Stomach (tissue), 9 donors: Measurements from ENCODE around the gene MYH9. TPM values are rescaled to one million over a fixed set of nuclear protein-coding genes. Genes with fewer than 3 reads are reported as not detected.

Source experiments
- DNase-seq, 2 donors: peaks; one replicate each; pipeline versions ENCODE4 v3.0.0 to v3.0.0-alpha.2; 2013 to 2019
- H3K27ac ChIP-seq, 5 donors: fragments of 200-600 bp in 4 of 5; sonication (generic) in 4 of 5; one replicate each; pipeline ENCODE4 v1.5.1; 2013 to 2019; ENCODE audit warnings: mild to moderate bottlenecking in 1 of 5, moderate library complexity in 1 of 5
- H3K27me3 ChIP-seq, 3 donors: fragments of 200-600 bp; sonication (generic); one replicate each; pipeline ENCODE4 v1.5.1; 2017 to 2019; ENCODE audit warnings: mixed run types in 1 of 3
- H3K36me3 ChIP-seq, 4 donors: fragments of 200-600 bp; sonication (generic); 1 replicate in 3 of 4; 2 replicates in 1 of 4; pipeline ENCODE4 v1.5.1; 2016 to 2019
- H3K4me1 ChIP-seq, 4 donors: fragments of 200-600 bp; sonication (generic); one replicate each; pipeline ENCODE4 v1.5.1; 2016 to 2019
- H3K4me3 ChIP-seq, 4 donors: fragments of 200-600 bp; sonication (generic) in 3 of 4; one replicate each; pipeline ENCODE4 v1.5.1; 2016 to 2019; ENCODE audit warnings: mild to moderate bottlenecking in 1 of 4
- H3K9me3 ChIP-seq, 4 donors: fragments of 200-600 bp; sonication (generic); one replicate each; pipeline ENCODE4 v1.5.1; 2016 to 2019
- EP300 ChIP-seq: sonication (generic); formaldehyde crosslinking; IDR thresholded peaks from one replicate; pipeline ENCODE4 v1.6.1; 2017; ENCODE audit warnings: antibody characterized with exemption
- POLR2A ChIP-seq, 4 donors: fragments of 450-650 bp; IDR thresholded peaks; one replicate each; pipeline ENCODE4 v1.6.1; 2016; ENCODE audit warnings: antibody characterized with exemption in 4 of 4, control low read depth in 2 of 4, mild to moderate bottlenecking in 1 of 4, moderate library complexity in 1 of 4
- POLR2AphosphoS5 ChIP-seq, 3 donors: sonication (generic); formaldehyde crosslinking; IDR thresholded peaks; one replicate each; pipeline ENCODE4 v1.6.1; 2016; ENCODE audit warnings: antibody characterized with exemption in 3 of 3
- WGBS, 5 donors: extraction: QIAGEN DNeasy Blood & Tissue Kit in 3 of 5; methylation state at CpG; one replicate each; pipeline versions ENCODE4 v1.1.5 to v1.1.7; 2013 to 2018; 5-methylcytosine and 5-hydroxymethylcytosine counted together
- intact Hi-C: fragments of 100-400 bp; cut with DNase I; formaldehyde crosslinking; loops from one replicate; pipeline ENCODE4 v1.15.1; 2023; ENCODE audit warnings: low total_unique reads
- polyA plus RNA-seq, 3 donors: library from polyadenylated mRNA; stranded (reverse); fragments of 200-250 nt; gene quantifications; one replicate each; pipeline ENCODE4 v1.2.3, GENCODE V29; 2013
- total RNA-seq, 5 donors: library from RNA; depleted of rRNA; stranded (reverse); fragments of >200 nt; gene quantifications; one replicate each; pipeline versions ENCODE4 v1.1.0 to v1.2.3, GENCODE V29; 2014 to 2016
- TF ChIP-seq, protein P1 (sequence below), 7 experiments: fragments of 450-650 bp in 4 of 7; fragments of 200-600 bp in 3 of 7; sonication (generic) in 3 of 7; IDR thresholded peaks; one replicate each; pipeline ENCODE4 v1.5.1; 2016 to 2019; ENCODE audit warnings: antibody characterized with exemption in 7 of 7, control low read depth in 2 of 7, mild to moderate bottlenecking in 1 of 7
- donor health status: healthy with polysubstance abuse.
- donor health status: Bipolar disorder and iron deficiency.
- donor health status: healthy.

The MYH9 gene
- total and polyA plus RNA-seq, 8 donors = 46.7 to 620 (median 197) TPM

DNA sequence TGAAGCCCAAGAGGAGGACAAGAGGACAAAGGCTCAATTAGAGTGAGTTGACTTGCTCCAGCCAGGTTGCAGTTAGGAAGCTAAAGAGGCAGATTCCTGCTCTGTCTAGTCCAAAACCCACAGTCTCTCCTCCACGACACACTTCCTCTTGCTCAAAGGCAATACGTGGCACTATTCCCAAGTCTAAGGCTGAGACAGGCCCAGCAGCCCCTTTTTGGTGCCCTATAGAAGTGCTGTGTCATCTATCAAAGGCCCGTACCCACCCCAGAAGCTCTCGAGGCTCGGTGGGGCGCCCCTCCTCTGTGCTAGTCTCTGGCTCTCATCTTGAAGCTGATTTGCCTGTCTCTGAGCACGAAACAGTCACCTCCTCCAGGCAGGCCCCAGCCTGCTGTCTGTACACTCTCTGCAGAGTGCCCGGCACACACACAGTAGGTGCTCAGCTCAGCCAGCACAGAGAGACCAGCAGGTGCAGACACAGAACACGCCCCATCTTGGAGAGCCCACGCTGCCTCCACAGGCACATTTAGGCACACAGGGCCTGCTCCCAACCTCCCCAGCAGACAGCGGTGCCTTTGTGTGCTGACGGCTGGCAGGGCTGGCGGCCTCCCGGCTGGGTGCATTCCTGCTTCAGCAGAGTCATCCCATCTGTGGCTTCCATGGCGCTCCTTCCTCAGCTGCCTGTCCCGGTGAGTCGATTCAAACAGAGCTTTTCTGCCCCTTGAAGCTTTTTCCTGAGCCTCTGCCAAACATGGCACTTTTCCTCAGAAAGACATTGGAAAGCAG is 52.8 kb downstream of the MYH9 start:
- H3K4me1 ChIP-seq = peaks cover 88 to 100% (median 99%) of the 10 kb centered on the region in 4 donors
- no peaks in the 10 kb centered on the region for H3K27me3 ChIP-seq
- no peak overlapping the region for H3K4me3 ChIP-seq
- peak in 1 of 2 donors; percentile 71 for DNase-seq
- no peaks in the 10 kb centered on the region for H3K9me3 ChIP-seq
- intact Hi-C loops = no loop called here
- peak overlapping the region; percentile 72 to 100 (median 95) for H3K27ac ChIP-seq
- peaks cover 41 to 69% (median 63%) of the 10 kb centered on the region in 4 donors for H3K36me3 ChIP-seq
- WGBS, 5 donors = 28 to 47% (median 44%) methylated on average over 14 to 17 of the region's 17 CpGs
- TF ChIP-seq POLR2A (IDR thresholded peaks at IDR 0.05) (no peak), EP300 (no peak), POLR2AphosphoS5 (IDR thresholded peaks at IDR 0.05) (peak in 1 of 3 donors; percentile 2)
- TF ChIP-seq, protein P1, sequence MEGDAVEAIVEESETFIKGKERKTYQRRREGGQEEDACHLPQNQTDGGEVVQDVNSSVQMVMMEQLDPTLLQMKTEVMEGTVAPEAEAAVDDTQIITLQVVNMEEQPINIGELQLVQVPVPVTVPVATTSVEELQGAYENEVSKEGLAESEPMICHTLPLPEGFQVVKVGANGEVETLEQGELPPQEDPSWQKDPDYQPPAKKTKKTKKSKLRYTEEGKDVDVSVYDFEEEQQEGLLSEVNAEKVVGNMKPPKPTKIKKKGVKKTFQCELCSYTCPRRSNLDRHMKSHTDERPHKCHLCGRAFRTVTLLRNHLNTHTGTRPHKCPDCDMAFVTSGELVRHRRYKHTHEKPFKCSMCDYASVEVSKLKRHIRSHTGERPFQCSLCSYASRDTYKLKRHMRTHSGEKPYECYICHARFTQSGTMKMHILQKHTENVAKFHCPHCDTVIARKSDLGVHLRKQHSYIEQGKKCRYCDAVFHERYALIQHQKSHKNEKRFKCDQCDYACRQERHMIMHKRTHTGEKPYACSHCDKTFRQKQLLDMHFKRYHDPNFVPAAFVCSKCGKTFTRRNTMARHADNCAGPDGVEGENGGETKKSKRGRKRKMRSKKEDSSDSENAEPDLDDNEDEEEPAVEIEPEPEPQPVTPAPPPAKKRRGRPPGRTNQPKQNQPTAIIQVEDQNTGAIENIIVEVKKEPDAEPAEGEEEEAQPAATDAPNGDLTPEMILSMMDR (IDR thresholded peaks at IDR 0.05) = no peak

DNA sequence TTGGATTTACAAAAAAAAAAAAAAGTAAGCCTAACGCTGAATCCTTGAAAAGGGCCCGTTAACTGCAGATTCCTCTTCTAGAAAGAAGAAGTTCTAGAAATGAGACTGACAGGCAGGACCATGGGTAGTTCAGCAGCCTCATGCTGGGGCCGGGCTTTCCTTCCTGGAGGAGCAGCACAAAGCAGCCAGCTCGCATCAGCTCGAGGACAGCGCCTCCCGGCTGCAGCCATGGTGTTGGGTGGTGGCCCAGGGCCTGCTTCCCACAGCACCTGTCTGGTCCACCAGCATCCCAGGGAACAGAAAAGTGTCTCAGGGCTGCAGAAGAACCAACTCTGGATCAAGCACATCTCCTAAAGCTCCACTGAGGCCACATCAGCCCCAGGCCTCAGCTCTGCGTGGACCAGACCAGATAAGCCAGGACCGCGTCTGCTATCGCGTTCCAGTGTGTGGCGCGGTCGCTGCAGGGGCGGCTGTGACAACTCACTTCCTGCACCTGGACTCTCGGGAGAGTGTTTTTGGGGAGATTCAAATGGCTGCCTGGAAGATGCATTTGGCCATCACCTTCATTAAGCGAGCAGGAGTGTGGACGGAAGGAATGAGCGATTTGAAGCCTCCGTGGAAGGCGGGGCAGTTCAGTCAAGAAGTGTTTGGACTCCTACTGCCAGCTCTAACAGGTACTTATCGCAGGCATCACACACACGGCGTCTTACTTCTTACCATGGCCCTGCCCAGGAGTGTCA is 53.5 kb downstream of the MYH9 start:
- TF ChIP-seq POLR2AphosphoS5 (IDR thresholded peaks at IDR 0.05) (peak in 1 of 3 donors; percentile 35), POLR2A (IDR thresholded peaks at IDR 0.05) (no peak)
- TF ChIP-seq, protein P1 (IDR thresholded peaks at IDR 0.05) = peak in 1 of 7 experiments; percentile 15
- Histone ChIP-seq H3K36me3 (peaks cover 36 to 66% (median 56%) of the 10 kb centered on the region in 4 donors), H3K27me3 (no peaks in the 10 kb centered on the region), H3K4me1 (peaks cover 94 to 100% (median 99%) of the 10 kb centered on the region in 4 donors), H3K9me3 (no peaks in the 10 kb centered on the region), H3K4me3 (no peak overlapping the region), H3K27ac (peak overlapping the region; percentile 72 to 100 (median 95))
- intact Hi-C loops = no loop called here
- DNase-seq = no peak
- 24 to 42% (median 29%) methylated on average over 21 to 25 of the region's 25 CpGs for WGBS, 5 donors

- Histone ChIP-seq H3K36me3 (peaks cover 33 to 60% (median 50%) of the 10 kb centered on the region in 4 donors), H3K4me1 (peaks cover 94 to 100% (median 99%) of the 10 kb centered on the region in 4 donors), H3K27ac (peak overlapping the region; percentile 90 to 100 (median 95)), H3K9me3 (no peaks in the 10 kb centered on the region), H3K27me3 (no peaks in the 10 kb centered on the region), H3K4me3 (no peak overlapping the region)
- TF ChIP-seq EP300 (no peak), POLR2AphosphoS5 (IDR thresholded peaks at IDR 0.05) (peak; percentile 2 to 56 (median 10)), POLR2A (IDR thresholded peaks at IDR 0.05) (no peak)
- TF ChIP-seq, protein P1 (IDR thresholded peaks at IDR 0.05) = no peak
- peak; percentile 69 to 91 for DNase-seq
- WGBS, 5 donors = 22 to 42% (median 24%) methylated on average over 5 of the region's 5 CpGs
- intact Hi-C loops = no loop called here
Measured at GRCh38 chr22:36333644-36334043, 54.1 kb downstream of the MYH9 start.

DNA sequence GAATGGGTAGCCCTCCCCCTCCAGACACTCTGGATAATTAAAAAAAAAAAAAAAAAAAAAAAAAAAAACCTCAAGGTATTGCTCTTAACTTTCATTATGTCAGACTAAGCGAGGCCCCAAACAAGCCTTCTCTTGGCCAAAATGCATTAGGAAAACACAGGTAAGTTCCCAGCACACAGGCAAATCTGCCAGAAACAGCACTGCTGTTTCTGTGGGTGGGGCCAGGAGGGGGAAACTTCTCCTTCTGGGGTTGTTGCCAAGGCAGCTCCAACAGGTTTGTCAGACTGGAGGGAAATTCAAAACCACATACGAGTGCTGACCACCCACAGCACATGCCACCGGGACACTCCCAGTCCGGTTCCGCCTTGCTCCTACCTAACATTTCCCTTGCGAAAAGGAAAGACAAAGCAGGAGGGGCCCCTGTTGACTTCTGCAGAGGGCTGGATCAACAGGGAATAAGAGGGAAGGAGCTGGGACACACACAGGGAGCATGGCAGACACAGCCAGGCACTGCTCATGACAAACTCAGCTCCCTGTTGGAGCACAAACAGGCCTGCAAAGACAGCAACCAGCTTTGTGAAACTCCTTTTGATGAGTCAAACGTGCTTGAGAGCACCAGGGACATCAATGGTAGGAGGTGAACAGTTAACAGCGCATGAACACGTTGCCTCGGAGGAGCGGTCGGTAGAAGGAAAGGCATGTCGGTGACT is 55.0 kb downstream of the MYH9 start:
- H3K4me1 ChIP-seq = peaks cover 97 to 100% (median 100%) of the 10 kb centered on the region in 4 donors
- H3K36me3 ChIP-seq = peaks cover 26 to 55% (median 44%) of the 10 kb centered on the region in 4 donors
- 12 to 38% (median 15%) methylated on average over 13 of the region's 13 CpGs for WGBS, 5 donors
- no peak overlapping the region for H3K4me3 ChIP-seq
- H3K27ac ChIP-seq = peak overlapping the region; percentile 90 to 100 (median 95)
- no peak for TF ChIP-seq POLR2A (IDR thresholded peaks at IDR 0.05)
- TF ChIP-seq POLR2AphosphoS5 (IDR thresholded peaks at IDR 0.05) = peak in 2 of 3 donors; percentile 44 to 72
- H3K27me3 ChIP-seq = no peaks in the 10 kb centered on the region
- no peaks in the 10 kb centered on the region for H3K9me3 ChIP-seq
- intact Hi-C loops = no loop called here
- DNase-seq = peak; percentile 73 to 93
